ENCODE data around the gene GLT1D1. TPM values are rescaled to one million over a fixed set of nuclear protein-coding genes. Genes with fewer than 3 reads are reported as not detected.

GLT1D1 gene
- total and polyA plus RNA-seq, 7 donors = 0.23 to 0.95 (median 0.49) TPM

GRCh38 chr12:128928361-128928760, 75.1 kb downstream of the GLT1D1 start:
- TF ChIP-seq POLR2A (IDR thresholded peaks at IDR 0.05) (no peak), POLR2AphosphoS5 (IDR thresholded peaks at IDR 0.05) (no peak), EP300 (IDR thresholded peaks at IDR 0.05) (no peak)
- TF ChIP-seq, protein P1, sequence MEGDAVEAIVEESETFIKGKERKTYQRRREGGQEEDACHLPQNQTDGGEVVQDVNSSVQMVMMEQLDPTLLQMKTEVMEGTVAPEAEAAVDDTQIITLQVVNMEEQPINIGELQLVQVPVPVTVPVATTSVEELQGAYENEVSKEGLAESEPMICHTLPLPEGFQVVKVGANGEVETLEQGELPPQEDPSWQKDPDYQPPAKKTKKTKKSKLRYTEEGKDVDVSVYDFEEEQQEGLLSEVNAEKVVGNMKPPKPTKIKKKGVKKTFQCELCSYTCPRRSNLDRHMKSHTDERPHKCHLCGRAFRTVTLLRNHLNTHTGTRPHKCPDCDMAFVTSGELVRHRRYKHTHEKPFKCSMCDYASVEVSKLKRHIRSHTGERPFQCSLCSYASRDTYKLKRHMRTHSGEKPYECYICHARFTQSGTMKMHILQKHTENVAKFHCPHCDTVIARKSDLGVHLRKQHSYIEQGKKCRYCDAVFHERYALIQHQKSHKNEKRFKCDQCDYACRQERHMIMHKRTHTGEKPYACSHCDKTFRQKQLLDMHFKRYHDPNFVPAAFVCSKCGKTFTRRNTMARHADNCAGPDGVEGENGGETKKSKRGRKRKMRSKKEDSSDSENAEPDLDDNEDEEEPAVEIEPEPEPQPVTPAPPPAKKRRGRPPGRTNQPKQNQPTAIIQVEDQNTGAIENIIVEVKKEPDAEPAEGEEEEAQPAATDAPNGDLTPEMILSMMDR (IDR thresholded peaks at IDR 0.05) = no peak
- Histone ChIP-seq H3K4me1 (no peaks in the 10 kb centered on the region), H3K4me3 (no peak overlapping the region), H3K36me3 (no peaks in the 10 kb centered on the region), H3K27me3 (no peaks in the 10 kb centered on the region), H3K9me3 (no peaks in the 10 kb centered on the region), H3K27ac (no peak overlapping the region)
- 84% methylated on average over 12 of the region's 12 CpGs for WGBS, 2 donors
- DNase-seq = no peak
- intact Hi-C loops (cut with DNase I) = no loop called here

DNA sequence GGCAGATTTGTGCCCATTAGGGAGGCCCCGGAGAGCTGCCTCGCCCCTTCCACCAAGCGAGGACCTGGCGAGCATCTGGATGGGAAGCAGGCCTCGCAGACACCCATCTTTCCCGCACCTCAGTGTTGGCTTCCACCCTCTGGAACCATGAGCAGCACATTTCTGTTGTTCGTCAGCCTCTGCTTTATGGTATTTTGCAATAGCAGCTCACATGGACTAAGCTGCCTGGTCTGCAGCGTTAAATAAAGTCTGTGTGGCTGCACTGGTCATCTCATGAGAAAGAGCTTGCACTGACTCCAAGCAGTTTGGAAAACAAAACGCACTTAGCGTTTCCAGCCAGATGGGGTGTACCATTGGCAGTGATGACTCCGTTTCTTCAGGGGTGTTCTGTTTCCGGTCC, 75.8 kb downstream of the GLT1D1 start:
- Histone ChIP-seq H3K9me3 (no peaks in the 10 kb centered on the region), H3K36me3 (no peaks in the 10 kb centered on the region)

GRCh38 chr12:128930606-128931005, 77.3 kb downstream of the GLT1D1 start:
- intact Hi-C loops (cut with DNase I) = no loop called here
- Histone ChIP-seq H3K4me1 (no peaks in the 10 kb centered on the region), H3K9me3 (no peaks in the 10 kb centered on the region), H3K36me3 (no peaks in the 10 kb centered on the region), H3K27ac (no peak overlapping the region), H3K27me3 (no peaks in the 10 kb centered on the region), H3K4me3 (no peak overlapping the region)
- TF ChIP-seq EP300 (IDR thresholded peaks at IDR 0.05) (no peak), POLR2A (IDR thresholded peaks at IDR 0.05) (no peak), POLR2AphosphoS5 (IDR thresholded peaks at IDR 0.05) (no peak)
- TF ChIP-seq, protein P1 (IDR thresholded peaks at IDR 0.05) = no peak
- DNase-seq = no peak
- WGBS, 2 donors = 65 to 67% methylated on average over 13 of the region's 13 CpGs

More for the DNA sequence above, 75.8 kb downstream of the GLT1D1 start:
- TF ChIP-seq POLR2A (IDR thresholded peaks at IDR 0.05) (no peak), POLR2AphosphoS5 (IDR thresholded peaks at IDR 0.05) (no peak), EP300 (IDR thresholded peaks at IDR 0.05) (no peak)
- TF ChIP-seq, protein P1 (IDR thresholded peaks at IDR 0.05) = no peak
- intact Hi-C loops (cut with DNase I) = no loop called here
- Histone ChIP-seq H3K4me3 (no peak overlapping the region), H3K27me3 (no peaks in the 10 kb centered on the region), H3K4me1 (no peaks in the 10 kb centered on the region), H3K27ac (no peak overlapping the region)
- 85 to 87% methylated on average over 12 of the region's 12 CpGs for WGBS, 2 donors
- no peak for DNase-seq

DNA sequence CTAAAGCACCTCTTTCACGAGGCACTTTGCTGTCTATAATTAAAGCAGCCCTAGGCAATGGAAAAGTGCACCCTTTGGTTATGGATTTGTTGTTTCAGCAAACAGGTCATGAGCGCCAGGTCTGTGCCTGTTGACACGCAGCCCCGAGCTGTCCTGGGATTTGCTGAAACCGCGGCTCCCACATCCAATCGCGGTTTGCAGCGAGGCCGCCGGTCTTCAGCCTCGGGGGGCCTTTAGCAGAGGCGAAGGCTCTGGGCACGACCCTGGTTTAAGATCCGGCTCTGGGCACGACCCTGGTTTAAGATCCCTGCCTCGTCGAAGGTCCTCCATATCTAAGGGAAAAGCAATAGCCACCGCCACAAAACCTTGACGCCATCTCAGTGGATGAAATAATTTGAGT, 79.2 kb downstream of the GLT1D1 start:
- Histone ChIP-seq H3K36me3 (no peaks in the 10 kb centered on the region), H3K27me3 (no peaks in the 10 kb centered on the region), H3K9me3 (no peaks in the 10 kb centered on the region), H3K4me1 (no peaks in the 10 kb centered on the region), H3K27ac (no peak overlapping the region), H3K4me3 (no peak overlapping the region)
- no peak for DNase-seq
- TF ChIP-seq EP300 (IDR thresholded peaks at IDR 0.05) (no peak), POLR2A (IDR thresholded peaks at IDR 0.05) (no peak), POLR2AphosphoS5 (IDR thresholded peaks at IDR 0.05) (no peak)
- TF ChIP-seq, protein P1 (IDR thresholded peaks at IDR 0.05) = no peak
- WGBS, 2 donors = 83 to 86% methylated on average over 20 of the region's 20 CpGs
- intact Hi-C loops (cut with DNase I) = no loop called here

DNA sequence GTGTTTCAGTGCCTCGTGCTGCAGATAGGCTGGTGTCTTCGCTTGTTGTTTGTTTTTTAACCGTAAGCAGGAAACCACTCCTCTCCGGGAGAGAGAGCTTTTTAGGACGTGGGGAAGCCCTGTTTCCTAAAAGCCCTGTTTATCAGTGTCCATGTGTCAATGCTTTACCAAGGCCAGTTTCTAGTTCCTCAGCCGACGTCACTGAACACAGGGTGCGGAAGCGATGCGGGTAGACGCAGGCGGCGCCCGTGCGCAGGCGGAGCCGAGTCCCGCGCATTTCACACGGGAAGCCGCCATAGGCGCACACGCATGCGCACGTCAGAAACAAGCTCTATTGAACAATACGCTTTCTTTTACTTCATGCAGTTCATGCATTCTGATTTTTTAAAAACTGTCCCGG, 79.8 kb downstream of the GLT1D1 start:
- DNase-seq = no peak
- Histone ChIP-seq H3K36me3 (no peaks in the 10 kb centered on the region), H3K27me3 (no peaks in the 10 kb centered on the region), H3K27ac (no peak overlapping the region), H3K4me3 (no peak overlapping the region), H3K9me3 (no peaks in the 10 kb centered on the region), H3K4me1 (no peaks in the 10 kb centered on the region)
- WGBS, 2 donors = 77 to 84% methylated on average over 27 of the region's 27 CpGs
- intact Hi-C loops (cut with DNase I) = no loop called here
- TF ChIP-seq POLR2A (IDR thresholded peaks at IDR 0.05) (no peak), POLR2AphosphoS5 (IDR thresholded peaks at IDR 0.05) (no peak), EP300 (IDR thresholded peaks at IDR 0.05) (no peak)
- TF ChIP-seq, protein P1 (IDR thresholded peaks at IDR 0.05) = no peak
